H1 (cell line): ENCODE results near the gene C19orf44. TPM values are rescaled to one million over a fixed set of nuclear protein-coding genes. Genes with fewer than 3 reads are reported as not detected.

Source experiments
- CTCF ChIA-PET: fragments of 300-600 bp; sonication (Branson Sonifier 250); formaldehyde crosslinking; loops from one replicate; lab custom pipeline; 2021; ENCODE audit not compliant: partially characterized antibody; lab: Charles Lee
- POLR2A ChIA-PET: fragments of 300-600 bp; sonication (Branson Sonifier 250); formaldehyde crosslinking; loops from one replicate; lab custom pipeline; 2021; ENCODE audit warnings: inconsistent platforms; ENCODE audit not compliant: partially characterized antibody; lab: Charles Lee
- DNase-seq, 2 experiments: peaks; one replicate each; pipeline versions ENCODE4 v3.0.0 to v3.0.0-alpha.2; 2010 to 2022; ENCODE audit warnings: low spot score in 2 of 2, low read depth in 1 of 2, mixed read lengths in 1 of 2
- FAIRE-seq: peaks from 2 replicates; lab custom pipeline; 2011; peaks lifted over from hg19 to GRCh38; lab: Jason Lieb, UNC
- H2AFZ ChIP-seq: 2 replicates; pipeline ENCODE4 v1.8.1; 2012; ENCODE audit warnings: low read length, inconsistent platforms
- H2AK5ac ChIP-seq: 2 replicates; pipeline ENCODE4 v1.6.1; 2013; ENCODE audit warnings: low read depth, low read length
- H2BK120ac ChIP-seq: replicated peaks from 2 replicates; pipeline ENCODE3; 2013; ENCODE audit warnings: low read depth, low read length, inconsistent platforms
- H2BK12ac ChIP-seq: 2 replicates; pipeline ENCODE4 v1.6.1; 2013; ENCODE audit warnings: low read depth, low read length
- H2BK15ac ChIP-seq: 2 replicates; pipeline ENCODE4 v1.6.1; 2013; ENCODE audit warnings: low read length
- H2BK20ac ChIP-seq: 2 replicates; pipeline ENCODE4 v1.6.1; 2013; ENCODE audit warnings: low read length
- H2BK5ac ChIP-seq: 2 replicates; pipeline ENCODE4 v1.6.1; 2013; ENCODE audit warnings: low read depth, low read length
- H3K14ac ChIP-seq: 2 replicates; pipeline ENCODE4 v1.6.1; 2013; ENCODE audit warnings: inconsistent platforms; ENCODE audit not compliant: insufficient read length
- H3K18ac ChIP-seq: 2 replicates; pipeline ENCODE4 v1.6.1; 2013; ENCODE audit warnings: low read length; ENCODE audit errors: extremely low read depth
- H3K23ac ChIP-seq: 2 replicates; pipeline ENCODE4 v1.6.1; 2013; ENCODE audit warnings: inconsistent platforms; ENCODE audit not compliant: insufficient read length
- H3K23me2 ChIP-seq: 2 replicates; pipeline ENCODE4 v1.6.1; 2013; ENCODE audit warnings: low read depth, low read length
- H3K27ac ChIP-seq: 2 replicates; pipeline ENCODE4 v1.6.1; 2011; ENCODE audit warnings: low read depth, low read length, inconsistent platforms
- H3K27me3 ChIP-seq, 4 experiments: replicated peaks in 1 of 4; 1 replicate in 1 of 4; 2 replicates in 3 of 4; pipeline versions ENCODE4 v1.6.1 to v1.8.1; 2011 to 2013; ENCODE audit warnings: low read length in 3 of 4, mild to moderate bottlenecking in 3 of 4, inconsistent platforms in 2 of 4, mixed read lengths in 2 of 4, moderate library complexity in 1 of 4; ENCODE audit not compliant: control insufficient read depth in 3 of 4, insufficient read depth in 3 of 4; ENCODE audit errors: extremely low read depth in 1 of 4
- H3K36me3 ChIP-seq, 4 experiments: 2 replicates each; pipeline versions ENCODE4 v1.6.1 to v1.8.1; 2011 to 2013; ENCODE audit warnings: mild to moderate bottlenecking in 4 of 4, low read length in 3 of 4, moderate library complexity in 2 of 4, control low read depth in 1 of 4, inconsistent platforms in 1 of 4; ENCODE audit not compliant: insufficient read depth in 4 of 4, control insufficient read depth in 2 of 4
- H3K4ac ChIP-seq: replicated peaks from 2 replicates; pipeline ENCODE3; 2013; ENCODE audit warnings: low read length, low read depth, mixed read lengths, inconsistent platforms; ENCODE audit not compliant: insufficient read length
- H3K4me1 ChIP-seq, 4 experiments: replicated peaks in 1 of 4; 1 replicate in 1 of 4; 2 replicates in 3 of 4; pipeline versions ENCODE4 v1.6.1 to v1.8.1; 2011 to 2013; ENCODE audit warnings: low read length in 3 of 4, inconsistent platforms in 2 of 4, mixed read lengths in 1 of 4; ENCODE audit not compliant: insufficient read depth in 4 of 4, control insufficient read depth in 3 of 4
- H3K4me2 ChIP-seq, 2 experiments: 2 replicates each; pipeline versions ENCODE4 v1.6.1 to v1.8.1; 2011 to 2013; ENCODE audit warnings: low read depth in 2 of 2, low read length in 2 of 2, control low read depth in 1 of 2, inconsistent platforms in 1 of 2, mild to moderate bottlenecking in 1 of 2; ENCODE audit not compliant: insufficient read depth in 1 of 2
- H3K4me3 ChIP-seq, 4 experiments: fragments of 200-600, 300-600 bp in 1 of 4; sonication (generic), shearing (Covaris generic), sonication (Bioruptor Twin) in 1 of 4; 2 replicates each; pipeline versions ENCODE4 v1.5.1 to v1.8.1; 2011 to 2016; ENCODE audit warnings: low read length in 4 of 4, low read depth in 3 of 4, control low read depth in 2 of 4, inconsistent platforms in 2 of 4, mild to moderate bottlenecking in 2 of 4, mixed read lengths in 1 of 4, moderate library complexity in 1 of 4; ENCODE audit not compliant: insufficient read depth in 2 of 4; ENCODE audit errors: extremely low read depth in 1 of 4
- H3K56ac ChIP-seq: replicated peaks from 2 replicates; pipeline ENCODE3; 2013; ENCODE audit warnings: low read depth, mild to moderate bottlenecking, mixed read lengths, low read length, inconsistent platforms; ENCODE audit not compliant: insufficient read length
- H3K79me1 ChIP-seq: 2 replicates; pipeline ENCODE4 v1.6.1; 2013; ENCODE audit warnings: low read depth, low read length, control low read depth
- H3K79me2 ChIP-seq, 2 experiments: 2 replicates each; pipeline versions ENCODE4 v1.6.1 to v1.8.1; 2012 to 2013; ENCODE audit warnings: low read length in 2 of 2, mild to moderate bottlenecking in 2 of 2, inconsistent platforms in 1 of 2; ENCODE audit not compliant: insufficient read depth in 2 of 2, control insufficient read depth in 1 of 2
- H3K9ac ChIP-seq, 4 experiments: replicated peaks in 1 of 4; 1 replicate in 1 of 4; 2 replicates in 3 of 4; pipeline versions ENCODE4 v1.6.1 to v1.8.1; 2011 to 2013; ENCODE audit warnings: low read depth in 3 of 4, low read length in 3 of 4, control low read depth in 2 of 4, mild to moderate bottlenecking in 2 of 4, moderate library complexity in 2 of 4, inconsistent platforms in 1 of 4; ENCODE audit errors: extremely low read depth in 1 of 4
- H3K9me3 ChIP-seq, 2 experiments: 2 replicates each; pipeline versions ENCODE4 v1.6.1 to v1.8.1; 2012 to 2013; ENCODE audit warnings: mild to moderate bottlenecking in 2 of 2, moderate library complexity in 2 of 2, control low read depth in 1 of 2, inconsistent platforms in 1 of 2, low read depth in 1 of 2, low read length in 1 of 2, mixed read lengths in 1 of 2; ENCODE audit not compliant: insufficient read depth in 2 of 2
- H4K20me1 ChIP-seq, 2 experiments: replicated peaks in 1 of 2; 2 replicates each; pipeline versions ENCODE3 to v1.8.1; 2011 to 2013; ENCODE audit warnings: inconsistent platforms in 2 of 2, low read length in 2 of 2, mild to moderate bottlenecking in 1 of 2; ENCODE audit not compliant: insufficient read depth in 2 of 2, control insufficient read depth in 1 of 2
- H4K5ac ChIP-seq: 2 replicates; pipeline ENCODE4 v1.6.1; 2013; ENCODE audit warnings: low read length, low read depth, mixed read lengths, inconsistent platforms; ENCODE audit not compliant: insufficient read length
- H4K8ac ChIP-seq: 2 replicates; pipeline ENCODE4 v1.8.0; 2013; ENCODE audit warnings: mild to moderate bottlenecking, moderate library complexity, low read length, inconsistent platforms; ENCODE audit not compliant: insufficient read depth; ENCODE audit errors: extremely low read depth
- H4K91ac ChIP-seq: replicated peaks from 2 replicates; pipeline ENCODE3; 2013; ENCODE audit warnings: low read length, mixed read lengths, inconsistent platforms; ENCODE audit not compliant: insufficient read length
- CBX8 ChIP-seq: fragments of 300-800, 300-1000 bp; sonication (generic); IDR thresholded peaks from 2 replicates; pipeline ENCODE4 v1.7.1; 2016; ENCODE audit warnings: low read depth, low read length, borderline replicate concordance
- FOSL1 ChIP-seq: IDR thresholded peaks from 2 replicates; pipeline ENCODE4 v1.6.1; 2011; ENCODE audit warnings: mild to moderate bottlenecking, low read depth, low read length, moderate library complexity; ENCODE audit not compliant: insufficient read depth
- JUND ChIP-seq: IDR thresholded peaks from 2 replicates; pipeline ENCODE4 v1.6.1; 2011; ENCODE audit warnings: mild to moderate bottlenecking, improper control_type of control experiment, low read length
- NRF1 ChIP-seq: IDR thresholded peaks from 2 replicates; pipeline ENCODE4 v1.6.1; 2011; ENCODE audit warnings: mild to moderate bottlenecking, low read depth, low read length, improper control_type of control experiment
- SIN3A ChIP-seq, 2 experiments: IDR thresholded peaks in 1 of 2; conservative IDR thresholded peaks in 1 of 2; 2 replicates each; pipeline ENCODE4 v1.6.1; 2011 to 2012; ENCODE audit warnings: low read length in 2 of 2, improper control_type of control experiment in 1 of 2, low read depth in 1 of 2, mild to moderate bottlenecking in 1 of 2
- WGBS, 2 experiments: shearing (Covaris generic) in 1 of 2; methylation state at CpG; one replicate each; pipeline versions ENCODE4 v1.1.6 to v1.1.7; 2013 to 2015; ENCODE audit warnings: low lambda C conversion rate in 2 of 2, mixed read lengths in 2 of 2, inconsistent platforms in 1 of 2, low coverage in 1 of 2, missing lambda C conversion rate in 1 of 2; ENCODE audit not compliant: insufficient replicate concordance in 2 of 2, insufficient coverage in 1 of 2, insufficient read length in 1 of 2; ENCODE audit errors: extremely low coverage in 1 of 2, missing lambda C conversion rate in 1 of 2; 5-methylcytosine and 5-hydroxymethylcytosine counted together
- polyA plus RNA-seq, 7 experiments: library from polyadenylated mRNA; depleted of rRNA in 3 of 7; stranded (reverse) in 5 of 7; unstranded in 2 of 7; fragments of >200 nt in 5 of 7; fragments of 200-250 nt in 2 of 7; gene quantifications; 1 replicate in 5 of 7; 2 replicates in 1 of 7; 4 replicates in 1 of 7; pipeline versions ENCODE4 v1.2.1 to v1.2.3, GENCODE V29; 2011 to 2013; ENCODE audit warnings: missing spikeins in 2 of 7, mixed read lengths in 2 of 7
- total RNA-seq: library from RNA; stranded (reverse); fragmentation: NEBNext Ultra II Directional; extraction: Animal tissue kit (Norgen Biotek cat#: 25700); gene quantifications from 2 replicates; pipeline ENCODE4 v1.2.1, GENCODE V29; 2021

C19orf44 gene
- total and polyA plus RNA-seq, 2 of the 8 experiments (the other 6 are each of a cell fraction or from before 2014, with no cell fraction given) = 2.1 to 4.5 TPM

- Histone ChIP-seq H3K27ac (no peak overlapping the region), H3K36me3 (peaks cover 32 to 72% (median 66%) of the 10 kb centered on the region in 4 experiments), H4K20me1 (peaks cover 14 to 35% of the 10 kb centered on the region in 2 experiments), H3K4ac (no peak overlapping the region), H2BK12ac (no peak overlapping the region), H3K4me1 (no peaks in the 10 kb centered on the region), H3K23ac (no peak overlapping the region), H4K91ac (no peak overlapping the region), H2BK15ac (no peak overlapping the region), H2BK120ac (no peak overlapping the region), H3K27me3 (no peaks in the 10 kb centered on the region), H3K18ac (no peak overlapping the region), H3K4me2 (no peak overlapping the region), H3K79me1 (no peaks in the 10 kb centered on the region), H3K56ac (no peak overlapping the region), H3K23me2 (no peaks in the 10 kb centered on the region), H3K14ac (no peak overlapping the region), H2AK5ac (no peak overlapping the region), H4K8ac (no peak overlapping the region), H2AFZ (no peak overlapping the region), H3K79me2 (no peaks in the 10 kb centered on the region), H2BK20ac (no peak overlapping the region), H3K9ac (no peak overlapping the region), H4K5ac (no peak overlapping the region), H2BK5ac (no peak overlapping the region), H3K9me3 (no peaks in the 10 kb centered on the region), H3K4me3 (no peak overlapping the region)
- TF ChIP-seq NRF1 (no peak), CBX8 (no peak), SIN3A (conservative IDR thresholded peaks at IDR 0.05 in 1 of 2, IDR thresholded peaks at IDR 0.05 in 1 of 2; ENCODE audit: low read depth in 1 of 2, low read length in 2 of 2) (no peak), JUND (no peak), FOSL1 (no peak)
- ChIA-PET CTCF (interaction anchor here (0.5 to 6.1 kb wide), 5 partner anchors 8 to 96 kb away, joined by 3 to 67 read pairs (median 5); partner anchors contain the start of gene CHERP), POLR2A (interaction anchor here (0.7 to 4.5 kb wide), 4 partner anchors 9 to 77 kb away, joined by 3 to 34 read pairs (median 6); no protein-coding TSS in a partner anchor)
- WGBS, 2 experiments = 91% methylated on average over 24 of the region's 24 CpGs; no CpG with 5 or more reads in 1 of the 2 experiments
- no peak for FAIRE-seq
- DNase-seq = no peak
These were observed 23.1 kb downstream of the C19orf44 start for GRCh38 chr19:16519230-16519687.
